Suprapubic skin (tissue), 4 donors: ENCODE measurements around the gene ANKRD65.

Experiments
- EP300 ChIP-seq: sonication (generic); formaldehyde crosslinking; IDR thresholded peaks from one replicate; pipeline ENCODE4 v1.6.1; 2017; ENCODE audit warnings: antibody characterized with exemption
- POLR2A ChIP-seq, 2 donors: fragments of 450-650 bp; IDR thresholded peaks; one replicate each; pipeline ENCODE4 v1.6.1; 2017; ENCODE audit warnings: antibody characterized with exemption in 2 of 2, mild to moderate bottlenecking in 2 of 2, moderate library complexity in 2 of 2
- POLR2AphosphoS5 ChIP-seq, 3 donors: sonication (generic); formaldehyde crosslinking; IDR thresholded peaks; one replicate each; pipeline ENCODE4 v1.6.1; 2017; ENCODE audit warnings: antibody characterized with exemption in 3 of 3
- TF ChIP-seq, protein P1 (sequence below), 2 donors: fragments of 200-600 bp in 1 of 2; fragments of 450-650 bp in 1 of 2; sonication (generic) in 1 of 2; IDR thresholded peaks; one replicate each; pipeline ENCODE4 v1.5.1; 2016 to 2019; ENCODE audit warnings: antibody characterized with exemption in 2 of 2, mild to moderate bottlenecking in 1 of 2, moderate library complexity in 1 of 2

DNA sequence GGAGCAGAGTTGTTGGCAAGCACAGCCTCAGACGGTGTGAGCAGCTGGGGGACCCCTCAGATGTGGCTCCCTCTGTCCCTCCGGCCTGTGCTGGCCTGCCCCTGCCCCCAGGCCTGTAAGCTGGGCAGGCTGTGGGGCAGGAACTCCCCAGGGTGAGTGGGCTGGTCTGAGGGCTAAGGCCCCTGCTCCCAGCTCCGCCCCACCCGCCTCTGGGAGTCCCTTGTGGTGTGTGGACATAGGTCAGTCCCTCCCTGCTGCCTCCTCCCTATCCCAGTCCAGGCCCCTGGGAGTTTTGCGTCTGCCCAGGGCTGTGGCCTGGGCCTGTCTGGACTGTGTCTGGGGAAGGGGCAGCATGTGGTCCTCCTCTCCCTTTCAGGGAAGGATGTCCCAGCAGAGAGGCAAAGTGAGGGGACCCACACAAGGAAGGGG, 10.8 kb upstream of the ANKRD65 start:
- TF ChIP-seq, protein P1, sequence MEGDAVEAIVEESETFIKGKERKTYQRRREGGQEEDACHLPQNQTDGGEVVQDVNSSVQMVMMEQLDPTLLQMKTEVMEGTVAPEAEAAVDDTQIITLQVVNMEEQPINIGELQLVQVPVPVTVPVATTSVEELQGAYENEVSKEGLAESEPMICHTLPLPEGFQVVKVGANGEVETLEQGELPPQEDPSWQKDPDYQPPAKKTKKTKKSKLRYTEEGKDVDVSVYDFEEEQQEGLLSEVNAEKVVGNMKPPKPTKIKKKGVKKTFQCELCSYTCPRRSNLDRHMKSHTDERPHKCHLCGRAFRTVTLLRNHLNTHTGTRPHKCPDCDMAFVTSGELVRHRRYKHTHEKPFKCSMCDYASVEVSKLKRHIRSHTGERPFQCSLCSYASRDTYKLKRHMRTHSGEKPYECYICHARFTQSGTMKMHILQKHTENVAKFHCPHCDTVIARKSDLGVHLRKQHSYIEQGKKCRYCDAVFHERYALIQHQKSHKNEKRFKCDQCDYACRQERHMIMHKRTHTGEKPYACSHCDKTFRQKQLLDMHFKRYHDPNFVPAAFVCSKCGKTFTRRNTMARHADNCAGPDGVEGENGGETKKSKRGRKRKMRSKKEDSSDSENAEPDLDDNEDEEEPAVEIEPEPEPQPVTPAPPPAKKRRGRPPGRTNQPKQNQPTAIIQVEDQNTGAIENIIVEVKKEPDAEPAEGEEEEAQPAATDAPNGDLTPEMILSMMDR (IDR thresholded peaks at IDR 0.05) = no peak
- no peak for TF ChIP-seq POLR2A (IDR thresholded peaks at IDR 0.05)
- no peak for TF ChIP-seq EP300
- TF ChIP-seq POLR2AphosphoS5 (IDR thresholded peaks at IDR 0.05) = no peak
